ENCODE data around the gene KSR1. TPM values are rescaled to one million over a fixed set of nuclear protein-coding genes. Genes with fewer than 3 reads are reported as not detected.
A peak's percentile ranks its signal among the peaks of the same experiment; 100 is the strongest.

The KSR1 gene
- total RNA-seq, 2 donors from 2014 or later = 33.7 to 46.3 TPM

GRCh38 chr17:27496437-27496943, 40.2 kb downstream of the KSR1 start:
- H3K4me1 Mint-ChIP-seq = peaks cover 51% of the 10 kb centered on the region
- peaks cover 25% of the 10 kb centered on the region for H3K36me3 Mint-ChIP-seq (ENCODE audit: low read depth)
- H3K36me3 ChIP-seq (ENCODE audit: control insufficient read depth, insufficient read depth, low read length) = peaks cover 11% of the 10 kb centered on the region
- no peak for TF ChIP-seq CTCF (conservative IDR thresholded peaks at IDR 0.05)
- no peak overlapping the region for H3K9ac ChIP-seq (ENCODE audit: extremely low read depth, low read length, poor library complexity, severe bottlenecking)
- peaks cover 14% of the 10 kb centered on the region for H3K4me1 ChIP-seq (ENCODE audit: control insufficient read depth, insufficient read depth, low read length)
- H3K27me3 ChIP-seq (ENCODE audit: control insufficient read depth, insufficient read depth, low read length, poor library complexity, severe bottlenecking) = no peaks in the 10 kb centered on the region
- H3K27me3 Mint-ChIP-seq (ENCODE audit: insufficient read depth) = no peaks in the 10 kb centered on the region
- DNase-seq = peak; percentile 88
- H3K4me3 ChIP-seq (ENCODE audit: low read length) = no peak overlapping the region
- peaks cover 15% of the 10 kb centered on the region for H3K9me3 ChIP-seq (ENCODE audit: control insufficient read depth, low read length)
- WGBS, 2 experiments (ENCODE audit: insufficient coverage in 1 of 2, insufficient read length in 1 of 2) = 50 to 65% methylated on average over 4 to 7 of the region's 7 CpGs
- no peak overlapping the region for H3K4me3 Mint-ChIP-seq
- peaks cover 20% of the 10 kb centered on the region for H3K9me3 Mint-ChIP-seq
- peak overlapping the region; percentile 91 for H3K27ac Mint-ChIP-seq
- no peak overlapping the region for H3K27ac ChIP-seq (ENCODE audit: low read depth, low read length)

- Mint-ChIP-seq H3K4me3 (no peak overlapping the region), H3K4me1 (peaks cover 46% of the 10 kb centered on the region)
Measured at GRCh38 chr17:27496971-27497370, 40.7 kb downstream of the KSR1 start.

GRCh38 chr17:27497696-27498095, 41.4 kb downstream of the KSR1 start:
- DNase-seq = no peak
- Histone ChIP-seq H3K9me3 (ENCODE audit: control insufficient read depth, low read length) (peaks cover 27% of the 10 kb centered on the region), H3K27me3 (ENCODE audit: control insufficient read depth, insufficient read depth, low read length, poor library complexity, severe bottlenecking) (no peaks in the 10 kb centered on the region), H3K4me1 (ENCODE audit: control insufficient read depth, insufficient read depth, low read length) (peaks cover 6% of the 10 kb centered on the region), H3K27ac (ENCODE audit: low read depth, low read length) (no peak overlapping the region), H3K4me3 (ENCODE audit: low read length) (no peak overlapping the region), H3K9ac (ENCODE audit: extremely low read depth, low read length, poor library complexity, severe bottlenecking) (no peak overlapping the region), H3K36me3 (ENCODE audit: control insufficient read depth, insufficient read depth, low read length) (peaks cover 11% of the 10 kb centered on the region)
- 95 to 96% methylated on average over 5 of the region's 5 CpGs for WGBS, 2 experiments (ENCODE audit: insufficient coverage in 1 of 2, insufficient read length in 1 of 2)
- Mint-ChIP-seq H3K4me3 (no peak overlapping the region), H3K27me3 (ENCODE audit: insufficient read depth) (no peaks in the 10 kb centered on the region), H3K9me3 (peaks cover 32% of the 10 kb centered on the region), H3K27ac (no peak overlapping the region), H3K4me1 (peaks cover 41% of the 10 kb centered on the region), H3K36me3 (ENCODE audit: low read depth) (peaks cover 37% of the 10 kb centered on the region)
- TF ChIP-seq CTCF (conservative IDR thresholded peaks at IDR 0.05) = no peak

More at GRCh38 chr17:27496971-27497370, 40.7 kb downstream of the KSR1 start:
- Mint-ChIP-seq H3K9me3 (peaks cover 25% of the 10 kb centered on the region), H3K36me3 (ENCODE audit: low read depth) (peaks cover 30% of the 10 kb centered on the region), H3K27ac (peak overlapping the region; percentile 91), H3K27me3 (ENCODE audit: insufficient read depth) (no peaks in the 10 kb centered on the region)
- peaks cover 10% of the 10 kb centered on the region for H3K4me1 ChIP-seq (ENCODE audit: control insufficient read depth, insufficient read depth, low read length)
- no peak for DNase-seq
- peaks cover 11% of the 10 kb centered on the region for H3K36me3 ChIP-seq (ENCODE audit: control insufficient read depth, insufficient read depth, low read length)
- H3K9me3 ChIP-seq (ENCODE audit: control insufficient read depth, low read length) = peaks cover 20% of the 10 kb centered on the region
- no peak overlapping the region for H3K4me3 ChIP-seq (ENCODE audit: low read length)
- H3K27ac ChIP-seq (ENCODE audit: low read depth, low read length) = no peak overlapping the region
- no peak overlapping the region for H3K9ac ChIP-seq (ENCODE audit: extremely low read depth, low read length, poor library complexity, severe bottlenecking)
- H3K27me3 ChIP-seq (ENCODE audit: control insufficient read depth, insufficient read depth, low read length, poor library complexity, severe bottlenecking) = no peaks in the 10 kb centered on the region
- TF ChIP-seq CTCF (conservative IDR thresholded peaks at IDR 0.05) = no peak
- 92 to 93% methylated on average over 8 to 9 of the region's 9 CpGs for WGBS, 2 experiments (ENCODE audit: insufficient coverage in 1 of 2, insufficient read length in 1 of 2)
